SJCRH30 (cell line): ENCODE data around the gene RPA3. TPM values are rescaled to one million over a fixed set of nuclear protein-coding genes. Genes with fewer than 3 reads are reported as not detected.

Experiments
- DNase-seq, 2 experiments: peaks; one replicate each; pipeline ENCODE4 v3.0.0-alpha.2; 2015 to 2020
- H3K27ac ChIP-seq: fragments of 250-450 bp; sonication (Bioruptor Pico); 2 replicates; pipeline ENCODE4 v1.5.1; 2020; ENCODE audit warnings: mild to moderate bottlenecking, moderate library complexity
- H3K27me3 ChIP-seq: fragments of 250-450 bp; sonication (Bioruptor Pico); 2 replicates; pipeline ENCODE4 v1.5.1; 2020; ENCODE audit warnings: mild to moderate bottlenecking, moderate library complexity
- H3K36me3 ChIP-seq: fragments of 250-450 bp; sonication (Bioruptor Pico); 2 replicates; pipeline ENCODE4 v1.5.1; 2020; ENCODE audit warnings: mild to moderate bottlenecking, moderate library complexity
- H3K4me1 ChIP-seq: fragments of 250-450 bp; sonication (Bioruptor Pico); 2 replicates; pipeline ENCODE4 v1.5.1; 2020; ENCODE audit warnings: mild to moderate bottlenecking, moderate library complexity
- H3K4me3 ChIP-seq: fragments of 250-450 bp; sonication (Bioruptor Pico); 2 replicates; pipeline ENCODE4 v1.5.1; 2020; ENCODE audit warnings: mild to moderate bottlenecking, moderate library complexity
- H3K9me3 ChIP-seq: fragments of 250-450 bp; sonication (Bioruptor Pico); replicated peaks from 2 replicates; pipeline ENCODE4 v1.5.1; 2020; ENCODE audit warnings: mild to moderate bottlenecking, moderate library complexity
- total RNA-seq: library from RNA; depleted of rRNA; stranded (reverse); fragments of >200 nt; shearing (Covaris generic); gene quantifications from 2 replicates; pipeline ENCODE4 v1.2.3, GENCODE V29; 2014

RPA3 gene
- total RNA-seq, 1 experiment from 2014 or later = 91.5 TPM

GRCh38 chr7:7740037-7740355 is 21.6 kb upstream of the RPA3 start:
- peaks cover 33% of the 10 kb centered on the region for H3K4me1 ChIP-seq
- no peak overlapping the region for H3K27ac ChIP-seq
- DNase-seq = no peak

DNA sequence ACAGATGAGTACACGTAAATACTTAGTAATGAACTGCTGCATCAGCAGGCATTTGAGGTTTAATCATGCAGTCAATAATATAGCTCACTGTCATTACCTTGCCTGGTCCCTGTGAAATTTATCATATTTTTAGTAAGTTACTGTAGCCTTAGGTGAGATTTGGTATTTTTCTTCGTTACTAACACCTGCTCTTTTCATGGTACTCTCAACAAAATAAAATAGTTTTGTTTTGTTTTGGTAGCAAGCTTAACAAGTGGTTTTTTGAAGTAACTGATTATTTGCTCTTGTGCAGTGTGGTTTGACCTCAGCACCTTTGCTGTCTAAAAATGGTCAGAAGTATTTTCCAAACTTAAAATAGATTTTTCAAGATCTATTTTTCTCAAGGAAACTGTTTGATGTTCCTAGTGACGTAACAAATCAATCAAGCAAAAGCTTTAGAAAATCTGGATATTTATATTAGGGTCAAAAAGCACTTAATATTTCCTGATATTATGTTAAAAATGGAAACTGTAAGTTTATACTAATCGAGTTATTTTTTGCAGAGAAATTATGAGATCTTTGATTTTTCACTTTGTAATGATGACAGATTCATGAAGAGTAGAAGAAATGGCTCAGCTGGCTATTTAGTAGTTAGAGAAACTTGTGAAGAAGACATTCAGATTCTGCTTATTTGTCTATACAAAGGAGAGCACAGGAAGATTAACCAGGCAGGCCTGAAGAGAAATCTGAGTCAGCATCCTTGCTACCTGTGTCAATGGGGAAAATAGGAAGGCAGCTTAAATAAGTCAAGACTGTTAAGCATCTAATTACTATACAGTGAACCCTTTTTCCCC is 21.0 kb upstream of the RPA3 start:
- Histone ChIP-seq H3K9me3 (no peaks in the 10 kb centered on the region), H3K4me1 (peaks cover 33% of the 10 kb centered on the region), H3K27ac (no peak overlapping the region), H3K4me3 (no peak overlapping the region), H3K27me3 (no peaks in the 10 kb centered on the region), H3K36me3 (no peaks in the 10 kb centered on the region)
- DNase-seq = no peak

More at GRCh38 chr7:7740037-7740355, 21.6 kb upstream of the RPA3 start:
- Histone ChIP-seq H3K4me3 (no peak overlapping the region), H3K9me3 (no peaks in the 10 kb centered on the region), H3K27me3 (no peaks in the 10 kb centered on the region), H3K36me3 (no peaks in the 10 kb centered on the region)

DNA sequence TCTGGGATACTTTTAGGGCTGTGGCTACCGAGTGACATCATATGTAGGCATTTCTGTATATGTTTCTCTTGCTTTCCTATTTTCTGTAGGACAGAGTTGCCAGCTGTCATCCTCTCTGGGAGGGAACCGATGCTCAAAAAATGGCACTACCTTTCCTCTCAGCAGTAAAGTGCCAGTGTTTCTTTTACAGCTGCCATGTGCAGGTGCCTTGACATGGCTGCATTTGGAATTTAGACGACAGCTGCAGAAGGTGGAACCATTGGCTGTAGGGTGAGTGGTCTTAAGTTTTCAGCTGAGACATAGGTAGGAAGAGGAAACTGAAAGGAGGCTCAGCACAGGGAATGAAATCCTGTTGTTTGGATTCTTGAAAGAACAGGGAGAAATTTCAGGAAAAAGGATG is 20.2 kb upstream of the RPA3 start:
- DNase-seq = peak; percentile 13 to 58
- Histone ChIP-seq H3K4me3 (no peak overlapping the region), H3K36me3 (no peaks in the 10 kb centered on the region), H3K27ac (no peak overlapping the region), H3K27me3 (no peaks in the 10 kb centered on the region), H3K9me3 (no peaks in the 10 kb centered on the region), H3K4me1 (peaks cover 38% of the 10 kb centered on the region)

GRCh38 chr7:7738177-7738576 is 19.8 kb upstream of the RPA3 start:
- Histone ChIP-seq H3K4me1 (peaks cover 43% of the 10 kb centered on the region), H3K36me3 (no peaks in the 10 kb centered on the region), H3K27me3 (no peaks in the 10 kb centered on the region), H3K27ac (no peak overlapping the region), H3K4me3 (no peak overlapping the region), H3K9me3 (no peaks in the 10 kb centered on the region)
- no peak for DNase-seq

- Histone ChIP-seq H3K36me3 (no peaks in the 10 kb centered on the region), H3K9me3 (no peaks in the 10 kb centered on the region), H3K4me1 (peaks cover 46% of the 10 kb centered on the region), H3K27me3 (no peaks in the 10 kb centered on the region), H3K4me3 (no peak overlapping the region), H3K27ac (no peak overlapping the region)
- no peak for DNase-seq
These were observed 19.3 kb upstream of the RPA3 start for GRCh38 chr7:7737674-7738073.

DNA sequence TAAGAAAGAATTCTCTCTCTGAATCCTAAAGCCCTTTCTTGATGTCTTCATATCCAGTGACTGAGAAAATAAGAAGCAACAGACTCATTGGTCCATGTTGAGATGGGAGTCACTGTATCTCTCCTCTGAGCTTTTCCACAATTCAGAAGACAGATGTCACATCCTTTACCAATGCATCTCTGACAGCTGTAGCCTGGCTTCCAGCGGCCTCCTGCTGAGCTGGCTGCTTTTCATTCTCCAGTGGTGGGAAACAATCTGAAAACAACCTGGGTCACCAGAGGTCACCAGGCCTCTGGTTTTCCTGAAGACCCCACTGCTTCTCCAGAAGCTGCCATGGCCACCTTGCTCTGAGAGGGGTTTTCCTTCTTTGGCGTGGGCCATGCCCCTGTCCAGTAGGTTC is 18.3 kb upstream of the RPA3 start:
- DNase-seq = peak; percentile 48 to 72
- H3K27ac ChIP-seq = no peak overlapping the region
- no peaks in the 10 kb centered on the region for H3K9me3 ChIP-seq
- H3K4me1 ChIP-seq = peaks cover 56% of the 10 kb centered on the region
- H3K27me3 ChIP-seq = no peaks in the 10 kb centered on the region
- no peak overlapping the region for H3K4me3 ChIP-seq
- H3K36me3 ChIP-seq = no peaks in the 10 kb centered on the region

- no peaks in the 10 kb centered on the region for H3K36me3 ChIP-seq
- peaks cover 47% of the 10 kb centered on the region for H3K4me1 ChIP-seq
- H3K9me3 ChIP-seq = no peaks in the 10 kb centered on the region
- H3K27ac ChIP-seq = peak overlapping the region; percentile 71
- peak; percentile 24 to 73 for DNase-seq
- no peak overlapping the region for H3K4me3 ChIP-seq
- H3K27me3 ChIP-seq = no peaks in the 10 kb centered on the region
These were observed 14.3 kb upstream of the RPA3 start for GRCh38 chr7:7732621-7733281.

- peaks cover 37% of the 10 kb centered on the region for H3K4me1 ChIP-seq
- no peaks in the 10 kb centered on the region for H3K36me3 ChIP-seq
- no peak for DNase-seq
- H3K27ac ChIP-seq = peak overlapping the region; percentile 71
- no peaks in the 10 kb centered on the region for H3K9me3 ChIP-seq
- no peaks in the 10 kb centered on the region for H3K27me3 ChIP-seq
- H3K4me3 ChIP-seq = no peak overlapping the region
These were observed 13.3 kb upstream of the RPA3 start for GRCh38 chr7:7731732-7732131.

DNA sequence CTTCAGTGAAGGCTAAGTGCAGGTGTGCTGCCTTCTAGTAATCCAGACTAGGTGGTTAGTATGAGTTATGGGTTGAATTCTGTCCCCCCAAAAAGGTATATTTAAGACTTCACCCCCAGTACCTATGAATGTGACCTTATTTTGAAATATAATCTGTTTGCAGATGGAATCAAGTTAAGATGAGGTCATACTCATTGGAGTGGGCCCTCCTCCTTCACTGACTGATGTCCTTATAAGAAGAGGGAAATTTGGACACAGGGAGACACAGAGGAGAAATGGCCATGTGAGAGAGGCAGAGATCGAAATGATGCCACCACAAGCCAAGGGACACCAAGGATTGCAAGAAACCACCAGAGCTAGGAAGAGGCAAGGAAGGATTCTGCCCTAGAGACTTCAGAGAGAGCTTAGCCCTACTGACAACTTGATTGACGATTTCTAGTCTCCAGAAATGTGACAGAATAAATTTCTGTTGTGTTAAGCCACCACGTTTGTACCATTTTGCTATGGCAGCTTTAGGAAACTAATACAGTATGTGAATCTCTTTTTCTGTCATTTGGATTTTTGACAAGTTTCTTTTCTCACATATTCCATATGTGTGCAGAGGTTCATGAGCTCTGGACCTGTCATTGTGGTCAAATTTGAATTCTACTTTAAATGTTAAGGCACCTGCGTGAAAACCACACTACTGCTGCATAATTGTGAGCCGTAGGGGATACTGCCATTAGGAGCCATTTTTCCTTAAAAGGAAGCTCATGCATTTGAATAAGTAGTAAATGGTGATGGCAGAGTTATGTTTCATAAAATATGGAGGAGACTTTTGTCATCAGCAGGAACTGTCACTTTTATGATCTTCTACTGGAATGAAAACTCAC is 2.6 kb upstream of the RPA3 start:
- Histone ChIP-seq H3K27ac (no peak overlapping the region), H3K4me1 (peaks cover 21% of the 10 kb centered on the region), H3K4me3 (no peak overlapping the region), H3K36me3 (no peaks in the 10 kb centered on the region), H3K27me3 (no peaks in the 10 kb centered on the region), H3K9me3 (no peaks in the 10 kb centered on the region)
- no peak for DNase-seq

DNA sequence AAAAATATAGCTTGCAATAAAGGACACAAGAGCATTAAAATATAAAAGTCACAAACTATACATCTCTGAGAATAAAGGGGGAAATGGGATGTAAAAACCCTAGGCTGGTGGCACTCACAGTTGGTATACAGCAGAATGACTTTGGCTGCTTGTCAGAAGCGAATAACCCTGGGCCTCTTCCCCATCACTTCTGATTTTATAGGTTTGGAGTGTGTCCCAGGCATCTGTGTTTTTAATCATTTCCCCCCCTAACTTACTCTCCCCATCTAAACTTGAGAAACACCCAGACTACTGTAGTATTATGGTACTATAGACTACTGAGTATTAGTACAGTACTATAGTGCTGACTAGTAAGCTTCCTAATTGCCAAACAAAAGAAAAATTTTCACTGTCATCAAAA is 1.8 kb upstream of the RPA3 start:
- Histone ChIP-seq H3K27ac (peak overlapping the region; percentile 62), H3K36me3 (no peaks in the 10 kb centered on the region), H3K9me3 (no peaks in the 10 kb centered on the region), H3K27me3 (no peaks in the 10 kb centered on the region), H3K4me1 (peaks cover 21% of the 10 kb centered on the region), H3K4me3 (no peak overlapping the region)
- DNase-seq = peak in 1 of 2 experiments; percentile 24

GRCh38 chr7:7719236-7719635 is 829 bp upstream of the RPA3 start:
- Histone ChIP-seq H3K27me3 (no peaks in the 10 kb centered on the region), H3K4me1 (peaks cover 21% of the 10 kb centered on the region), H3K36me3 (no peaks in the 10 kb centered on the region), H3K4me3 (no peak overlapping the region), H3K9me3 (no peaks in the 10 kb centered on the region), H3K27ac (peak overlapping the region; percentile 62)
- DNase-seq = peak; percentile 87 to 95

DNA sequence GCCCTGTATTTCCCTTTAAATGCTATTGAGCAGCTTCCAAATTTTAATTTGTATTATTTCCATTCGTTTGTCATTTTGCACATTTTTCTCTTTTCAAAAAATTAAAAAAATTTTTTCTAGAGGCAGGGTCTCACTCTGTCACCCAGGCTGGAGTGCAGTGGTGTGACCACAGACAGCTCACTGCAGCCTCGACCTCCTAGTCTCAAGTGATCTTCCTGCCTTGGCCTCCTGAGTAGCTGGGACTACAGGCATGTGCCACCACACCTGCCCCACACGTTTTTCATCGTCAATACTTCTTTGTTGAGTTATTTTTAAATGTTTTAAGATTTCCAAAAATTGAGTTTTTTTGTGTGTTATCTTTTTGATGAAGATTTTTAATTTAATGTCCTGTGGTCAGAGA is 4.7 kb downstream of the RPA3 start:
- H3K9me3 ChIP-seq = no peaks in the 10 kb centered on the region
- H3K4me1 ChIP-seq = peaks cover 3% of the 10 kb centered on the region
- H3K36me3 ChIP-seq = no peaks in the 10 kb centered on the region
- DNase-seq = no peak
- H3K27ac ChIP-seq = no peak overlapping the region
- H3K4me3 ChIP-seq = no peak overlapping the region
- H3K27me3 ChIP-seq = no peaks in the 10 kb centered on the region

GRCh38 chr7:7710469-7710868 is 7.9 kb downstream of the RPA3 start:
- Histone ChIP-seq H3K36me3 (no peaks in the 10 kb centered on the region), H3K27ac (no peak overlapping the region)

DNA sequence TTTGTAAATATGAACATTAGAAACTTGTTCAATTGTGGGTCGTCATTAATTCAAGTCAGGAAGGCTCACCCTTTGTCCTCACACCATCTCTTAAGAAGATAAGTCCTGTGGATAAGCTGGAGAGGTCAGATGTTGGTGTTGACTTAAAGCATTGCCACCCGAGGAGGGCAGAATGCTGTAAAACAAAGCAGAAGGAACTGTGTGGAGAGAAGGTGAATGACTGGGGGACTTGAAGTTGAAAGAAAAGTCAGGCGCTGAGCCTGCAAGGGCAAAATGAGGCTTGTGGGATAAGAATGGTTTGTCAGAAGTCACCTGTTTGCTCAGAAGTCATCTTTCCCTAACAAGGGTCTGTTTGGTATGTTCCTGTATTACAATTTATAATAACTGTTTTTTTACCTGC is 9.1 kb downstream of the RPA3 start:
- no peak for DNase-seq
- no peaks in the 10 kb centered on the region for H3K27me3 ChIP-seq
- no peaks in the 10 kb centered on the region for H3K36me3 ChIP-seq
- no peaks in the 10 kb centered on the region for H3K9me3 ChIP-seq
- no peak overlapping the region for H3K27ac ChIP-seq
- peaks cover 22% of the 10 kb centered on the region for H3K4me1 ChIP-seq
- no peak overlapping the region for H3K4me3 ChIP-seq

More at GRCh38 chr7:7710469-7710868, 7.9 kb downstream of the RPA3 start:
- H3K27me3 ChIP-seq = no peaks in the 10 kb centered on the region
- H3K4me1 ChIP-seq = peaks cover 22% of the 10 kb centered on the region
- H3K9me3 ChIP-seq = no peaks in the 10 kb centered on the region
- no peak overlapping the region for H3K4me3 ChIP-seq
- no peak for DNase-seq

DNA sequence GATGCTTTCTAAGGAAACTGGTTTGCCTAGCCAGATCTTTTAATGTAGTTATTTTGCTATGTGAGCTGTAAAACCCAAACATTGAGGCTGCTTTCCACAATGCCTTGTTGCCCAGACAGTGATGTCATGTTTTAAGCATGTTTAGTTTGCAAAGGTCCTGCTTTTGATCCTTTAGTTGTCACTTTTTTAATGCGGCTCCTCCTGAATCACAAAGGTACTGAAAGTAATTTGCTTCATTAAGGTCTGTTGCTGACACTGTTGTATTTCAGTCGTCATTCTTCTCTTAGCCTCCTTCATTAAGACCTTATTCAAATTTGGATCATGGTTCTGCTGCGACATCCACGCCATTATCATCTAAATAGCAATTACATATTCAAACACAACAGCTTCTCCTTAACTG is 10.6 kb downstream of the RPA3 start:
- DNase-seq = peak in 1 of 2 experiments; percentile 26
- H3K27ac ChIP-seq = peak overlapping the region; percentile 24
- H3K27me3 ChIP-seq = no peaks in the 10 kb centered on the region
- H3K36me3 ChIP-seq = no peaks in the 10 kb centered on the region
- H3K4me3 ChIP-seq = no peak overlapping the region
- no peaks in the 10 kb centered on the region for H3K9me3 ChIP-seq
- peaks cover 22% of the 10 kb centered on the region for H3K4me1 ChIP-seq
